CD4-positive, alpha-beta T cell treated with Interleukin-17A for 1 hour (primary cell): ENCODE data around the gene GAL3ST1.
"Not testable (repeated sequence)": the region's sequence is repeated elsewhere in the genome, so short reads cannot be mapped to it uniquely, and the experiment has no call there.

ENCODE experiments used
- DNase-seq: peaks from one replicate; pipeline ENCODE4 v3.0.0-alpha.2; 2020

GAL3ST1 gene

GRCh38 chr22:30562366-30562765 lies 12.1 kb downstream of the GAL3ST1 start:
- no peak for DNase-seq

DNA sequence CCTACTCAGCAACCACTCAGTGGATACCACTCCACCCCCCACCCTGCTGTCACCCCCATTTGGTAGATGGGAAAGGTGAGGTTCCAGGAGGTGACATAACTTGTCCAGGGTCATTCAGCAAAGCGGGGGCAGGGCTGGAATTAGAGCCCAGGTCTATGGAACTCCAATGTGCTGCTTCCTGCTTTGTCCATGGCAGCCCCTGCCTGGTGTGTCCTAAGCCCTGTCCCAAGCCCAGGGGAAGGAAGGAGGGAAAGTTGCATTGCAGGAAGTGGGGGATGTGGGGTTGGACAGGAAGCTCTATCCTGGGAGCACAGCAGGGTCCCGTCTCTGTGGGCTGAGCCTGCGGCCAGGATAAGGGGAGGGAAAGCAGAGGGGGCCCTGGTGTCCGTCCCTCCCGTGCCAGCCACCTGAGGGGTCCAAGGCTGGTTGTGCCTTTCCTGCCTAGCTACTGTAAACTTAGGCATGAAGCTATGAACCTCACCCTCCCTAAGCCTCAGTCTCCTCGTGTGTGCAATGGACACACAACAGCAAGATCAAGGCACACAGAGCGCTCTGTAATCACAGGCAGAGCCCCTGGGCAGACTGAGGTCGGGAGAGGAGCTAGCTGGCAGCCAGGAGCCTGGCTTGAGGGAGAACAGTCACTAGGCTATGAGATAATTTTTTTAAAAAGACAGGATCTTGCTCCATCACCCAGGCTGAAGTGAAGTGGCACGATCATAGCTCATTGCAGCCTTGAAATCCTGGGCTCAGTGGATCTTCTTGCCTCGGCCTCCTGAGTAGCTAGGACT lies 12.9 kb downstream of the GAL3ST1 start:
- no peak for DNase-seq

- not testable (repeated sequence) for DNase-seq
These were observed 13.7 kb downstream of the GAL3ST1 start for GRCh38 chr22:30560643-30561202.

DNA sequence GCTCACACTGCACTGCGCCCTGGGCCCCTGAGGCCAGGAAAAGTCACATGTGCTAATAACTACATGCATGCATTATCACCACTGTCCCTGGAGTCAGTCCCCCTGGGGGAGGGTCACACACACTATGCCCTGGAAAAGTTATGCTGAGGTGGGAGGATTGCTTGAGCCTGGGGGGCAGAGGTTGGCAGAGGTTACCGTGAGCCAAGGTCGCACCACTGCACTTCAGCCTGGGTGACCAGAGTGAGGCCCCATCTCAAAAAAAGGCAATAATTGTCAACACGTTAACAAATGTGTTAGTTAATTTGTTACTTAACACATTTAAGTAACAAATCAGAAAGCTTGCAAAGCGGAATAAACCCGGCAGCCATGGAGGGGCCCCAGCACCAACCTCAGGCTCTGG lies 14.6 kb downstream of the GAL3ST1 start:
- no peak for DNase-seq

DNA sequence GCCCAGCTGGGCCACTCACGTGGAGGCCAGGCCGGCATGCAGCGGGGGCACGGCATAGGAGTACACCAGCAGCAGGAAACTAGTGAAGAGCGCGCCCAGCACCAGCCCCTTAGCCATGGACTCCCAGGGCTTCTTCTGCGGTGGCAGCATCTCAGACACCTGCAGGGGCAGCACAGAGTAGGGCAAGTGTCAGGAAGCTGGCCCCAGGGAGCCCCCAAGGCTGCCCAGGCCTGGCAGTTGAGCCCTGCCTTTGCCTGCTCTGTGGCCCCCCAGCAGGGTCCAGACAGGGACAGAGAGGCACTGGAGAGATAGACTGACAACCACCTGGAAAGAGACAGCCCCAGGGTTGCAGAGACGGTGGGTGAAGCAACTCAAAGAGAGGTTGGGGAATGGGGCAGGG lies 17.2 kb downstream of the GAL3ST1 start:
- DNase-seq, result no peak

- DNase-seq, result no peak
These were observed 18.1 kb downstream of the GAL3ST1 start for GRCh38 chr22:30556388-30556787.

- DNase-seq, result no peak
These were observed 18.9 kb downstream of the GAL3ST1 start for GRCh38 chr22:30555282-30556210.

- no peak for DNase-seq
These were observed 20.5 kb downstream of the GAL3ST1 start for GRCh38 chr22:30553971-30554370.

DNA sequence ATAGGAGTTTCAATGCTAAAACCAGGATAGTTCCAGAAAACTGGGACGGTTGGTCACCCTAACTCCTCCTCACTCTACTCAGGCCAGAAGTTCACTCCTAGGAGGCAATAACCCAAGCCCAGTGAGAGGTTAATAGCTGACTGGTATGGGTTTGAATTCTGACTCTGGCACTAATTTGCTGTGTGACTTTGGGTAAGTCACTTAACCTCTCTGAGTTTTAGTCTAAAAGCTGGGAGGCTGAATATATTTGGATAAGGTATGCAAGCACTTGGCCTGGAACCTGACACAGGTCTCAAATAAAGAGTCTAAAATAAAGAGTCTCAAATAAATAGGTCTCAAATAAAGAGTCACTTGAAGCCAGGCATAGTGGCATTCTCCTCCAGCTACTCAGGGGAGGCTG lies 21.7 kb downstream of the GAL3ST1 start:
- no peak for DNase-seq

DNA sequence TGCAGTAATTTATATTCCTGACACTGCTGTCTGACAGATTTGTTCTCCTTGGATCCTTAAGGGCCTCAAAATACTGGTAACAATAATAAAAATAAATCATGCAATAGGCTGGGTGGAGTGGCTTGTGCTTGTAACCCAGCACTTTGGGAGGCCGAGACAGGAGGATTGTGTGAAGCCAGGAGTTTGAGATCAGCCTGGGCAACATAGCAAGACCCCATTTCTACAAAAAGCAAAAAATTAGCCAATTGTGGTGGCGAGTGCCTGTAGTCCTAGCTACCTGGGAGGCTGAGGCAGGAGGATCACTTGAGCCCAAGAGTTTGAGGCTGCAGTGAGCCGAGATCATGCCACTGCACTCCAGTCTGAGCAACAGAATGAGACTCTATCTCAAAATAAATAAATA lies 22.7 kb downstream of the GAL3ST1 start:
- not testable (repeated sequence) for DNase-seq

DNA sequence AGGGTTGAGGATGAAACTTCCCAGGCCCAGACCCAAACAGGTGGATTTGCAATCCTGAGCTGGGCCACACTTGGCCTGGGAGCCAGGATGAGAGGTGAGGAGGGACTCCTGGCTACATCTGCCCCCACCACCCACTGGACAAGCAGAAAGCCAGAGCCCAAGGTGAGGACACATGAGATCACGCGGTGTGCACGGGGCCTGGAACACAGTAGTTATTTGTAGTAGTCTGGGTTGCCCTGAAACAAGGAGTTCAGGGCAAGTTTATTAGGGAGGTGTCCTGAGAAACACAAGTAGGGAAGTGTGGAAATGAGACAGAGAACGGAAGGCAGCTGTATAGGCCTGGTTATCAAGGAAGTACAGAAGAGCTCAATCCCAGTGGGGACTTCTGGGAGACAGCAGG lies 27.3 kb downstream of the GAL3ST1 start:
- no peak for DNase-seq

- DNase-seq, result no peak
These were observed 27.8 kb downstream of the GAL3ST1 start, which contains the start of gene SEC14L6 for GRCh38 chr22:30546616-30547015. SEC14L6 (minus strand) TSS chr22:30546741; CDS start chr22:30546682, 59 bp downstream.

DNA sequence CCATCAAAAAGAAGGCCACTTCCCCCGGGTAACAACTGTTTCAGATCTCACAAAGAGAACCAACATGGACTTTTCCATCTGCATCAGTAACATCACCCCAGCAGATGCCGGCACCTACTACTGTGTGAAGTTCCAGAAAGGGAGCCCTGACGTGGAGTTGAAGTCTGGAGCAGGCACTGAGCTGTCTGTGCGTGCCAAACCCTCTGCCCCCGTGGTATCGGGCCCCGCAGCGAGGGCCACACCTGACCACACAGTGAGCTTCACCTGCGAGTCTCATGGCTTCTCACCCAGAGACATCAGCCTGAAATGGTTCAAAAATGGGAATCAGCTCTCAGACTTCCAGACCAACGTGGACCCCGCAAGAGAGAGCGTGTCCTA lies 31.7 kb downstream of the GAL3ST1 start:
- no peak for DNase-seq

- no peak for DNase-seq
These were observed 32.3 kb downstream of the GAL3ST1 start for GRCh38 chr22:30541961-30542810.

DNA sequence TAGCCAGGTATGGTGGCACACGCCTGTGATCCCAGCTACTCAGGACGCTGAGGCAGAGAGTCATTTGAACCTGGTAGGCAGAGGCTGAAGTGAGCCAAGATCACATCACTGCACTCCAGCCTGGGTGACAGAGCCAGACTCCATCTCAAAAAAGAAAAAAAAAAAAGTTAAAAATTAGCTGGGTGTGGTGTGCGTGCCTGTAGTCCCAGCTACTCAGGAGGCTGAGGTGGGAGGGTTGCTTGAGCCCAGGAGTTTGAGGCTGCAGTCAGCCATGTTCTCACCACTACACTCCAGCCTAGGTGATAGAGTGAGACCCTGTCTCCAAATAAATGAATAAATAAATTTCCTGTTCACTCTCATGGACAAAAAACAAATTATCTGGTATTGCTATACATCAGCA lies 33.0 kb downstream of the GAL3ST1 start:
- not testable (repeated sequence) for DNase-seq

DNA sequence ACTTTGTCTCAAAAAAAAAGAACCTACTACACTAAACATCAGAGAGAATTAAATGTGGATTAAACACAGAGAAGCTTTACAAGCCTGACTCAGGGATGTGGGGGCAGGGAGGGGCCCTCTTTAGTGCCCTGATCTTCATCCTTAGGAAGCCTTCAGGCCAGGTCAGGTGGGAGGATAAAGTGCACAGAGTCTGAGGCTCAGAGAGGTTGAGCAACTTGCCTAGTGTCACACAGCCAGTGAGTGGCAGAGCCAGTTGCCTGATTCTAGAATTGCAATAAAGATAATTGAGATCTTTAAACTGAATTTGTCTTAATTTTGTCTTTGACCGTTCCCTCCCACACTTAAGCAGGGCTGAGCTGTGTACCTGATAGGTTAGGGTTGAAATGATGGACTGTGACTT lies 35.1 kb downstream of the GAL3ST1 start:
- DNase-seq, result no peak

DNA sequence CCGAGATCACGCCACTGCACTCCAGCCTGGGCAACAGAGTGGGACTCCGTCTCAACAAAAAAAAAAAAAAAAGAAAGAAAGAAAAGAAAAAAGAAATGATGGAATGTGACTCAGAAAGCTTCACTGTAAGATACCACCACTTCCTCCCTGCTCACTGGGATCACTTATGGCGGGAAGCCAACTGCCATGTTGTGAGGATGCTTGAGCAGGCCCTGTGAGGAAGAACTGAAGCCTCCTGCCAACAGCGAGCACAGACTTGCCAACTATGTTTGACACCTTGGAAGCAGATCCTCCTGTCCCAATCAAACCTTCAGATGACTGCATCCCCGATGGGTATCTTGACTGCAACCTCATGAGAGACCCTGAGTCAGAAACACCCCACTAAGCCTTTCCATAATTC lies 36.2 kb downstream of the GAL3ST1 start:
- no peak for DNase-seq

- DNase-seq, result no peak
These were observed 37.3 kb downstream of the GAL3ST1 start for GRCh38 chr22:30537083-30537731.

DNA sequence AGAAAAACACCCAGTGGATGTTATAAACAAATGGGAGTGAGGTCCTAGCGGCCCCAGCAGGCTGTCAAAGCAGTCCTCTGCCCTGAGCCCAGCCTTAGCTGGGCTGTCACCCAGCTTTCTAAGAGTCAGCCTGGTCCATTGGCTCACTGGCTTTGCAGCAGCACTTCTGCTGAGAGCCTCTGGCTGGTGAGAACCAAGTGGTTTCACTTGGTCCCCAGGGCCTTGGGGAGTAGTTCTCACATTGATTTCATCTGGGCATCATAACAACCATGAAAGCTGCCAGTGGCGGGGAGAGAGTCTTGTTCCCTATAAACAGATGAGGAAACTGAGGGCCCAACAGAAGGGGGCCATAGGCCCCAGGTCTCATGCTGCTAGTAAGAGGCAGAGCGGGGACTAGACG lies 39.3 kb downstream of the GAL3ST1 start:
- no peak for DNase-seq

DNA sequence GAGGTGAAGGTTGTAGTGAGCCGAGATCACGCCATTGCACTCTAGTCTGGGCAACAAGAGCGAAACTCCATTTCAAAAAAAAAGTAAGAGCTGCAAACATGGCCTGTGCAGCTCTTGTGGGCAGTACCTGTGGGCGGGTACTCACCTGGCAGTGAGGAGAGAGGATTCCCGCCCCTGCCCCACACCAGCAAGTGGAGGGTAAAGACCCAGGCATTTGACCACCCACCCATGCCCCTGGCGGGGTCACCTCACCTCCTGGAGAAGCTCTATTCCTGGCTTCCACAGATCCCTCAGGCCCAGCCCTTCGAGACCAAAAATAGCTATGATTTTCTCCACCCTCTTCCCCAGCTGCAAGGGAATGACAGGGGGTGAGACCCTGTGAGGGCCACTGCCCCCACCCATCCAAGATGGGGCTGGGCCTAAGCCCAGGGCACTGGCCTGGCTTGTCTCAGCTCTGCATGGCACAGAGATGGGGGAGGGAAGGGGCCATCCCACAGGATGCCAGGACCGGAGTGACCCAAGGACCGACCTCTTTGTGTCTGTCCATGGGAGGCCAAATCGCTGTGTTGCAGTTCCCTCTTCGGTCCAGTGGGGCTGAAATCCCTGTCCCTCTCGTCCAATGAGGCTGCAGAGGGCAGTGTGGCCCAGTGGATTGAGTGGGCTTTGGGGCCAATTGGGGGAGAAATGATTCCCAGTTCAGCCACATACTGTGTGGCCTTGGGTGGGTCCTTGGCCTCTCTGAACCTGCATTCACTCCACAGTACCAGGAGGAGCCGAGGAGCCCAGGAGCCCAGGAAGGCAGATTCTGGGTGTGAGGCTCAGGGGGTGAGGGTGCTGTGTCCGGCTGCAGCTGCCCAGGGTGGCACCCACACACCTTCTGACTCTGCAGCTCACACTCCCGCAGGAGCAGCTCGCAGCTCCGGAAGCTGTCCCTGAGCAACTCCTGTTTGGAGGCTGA lies 42.5 kb downstream of the GAL3ST1 start:
- no peak for DNase-seq

- DNase-seq, result no peak
These were observed 47.8 kb downstream of the GAL3ST1 start for GRCh38 chr22:30526656-30527055.
